Measurements from ENCODE around the gene CAMSAP2. TPM values are rescaled to one million over a fixed set of nuclear protein-coding genes. Genes with fewer than 3 reads are reported as not detected.

The CAMSAP2 gene
- total RNA-seq, 1 experiment from 2014 or later, result 40.3 TPM

DNA sequence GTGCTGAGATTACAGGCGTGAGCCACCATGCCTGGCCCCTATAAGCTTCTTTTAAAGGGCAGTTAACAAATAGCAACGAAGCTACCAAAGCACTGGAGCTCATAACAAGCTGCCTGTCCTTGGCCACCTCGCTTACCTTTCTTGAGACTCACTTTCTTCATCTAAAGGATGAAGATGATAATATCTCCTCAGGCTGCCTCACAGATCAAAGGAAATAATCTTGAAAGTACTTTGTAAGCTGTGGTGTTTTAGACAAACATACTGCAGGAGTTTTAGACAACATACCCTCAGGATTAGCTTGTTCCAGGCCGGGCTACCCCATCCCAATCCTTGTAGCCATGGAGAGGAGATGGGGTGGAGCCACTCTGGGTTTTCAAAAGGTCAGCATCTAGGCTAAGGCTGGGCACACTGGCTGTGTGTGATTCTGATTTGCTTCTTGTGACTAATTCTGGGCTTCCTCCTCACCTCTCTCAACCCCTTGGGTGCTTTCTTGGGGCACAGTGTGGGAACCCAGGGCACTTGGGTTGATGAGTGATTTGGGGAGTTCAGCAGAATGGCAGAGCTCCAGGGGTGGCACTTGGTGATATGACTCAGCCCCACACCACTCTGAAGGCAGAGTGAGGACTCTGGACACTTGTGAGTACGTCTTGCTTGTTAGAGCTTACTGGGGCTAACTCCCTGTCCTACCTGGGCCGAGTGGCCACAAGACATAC lies 139.3 kb downstream of the CAMSAP2 start:
- no peaks in the 10 kb centered on the region for H3K9me2 ChIP-seq (ENCODE audit: insufficient read depth)
- no peaks in the 10 kb centered on the region for H3K36me3 ChIP-seq (ENCODE audit: low read depth)
- H3K27ac ChIP-seq, result no peak overlapping the region
- H3F3A ChIP-seq (ENCODE audit: insufficient read depth, low read depth), result peaks cover 5% of the 10 kb centered on the region; the same call in 1 of the 2 replicates
- H3K27me3 ChIP-seq (ENCODE audit: insufficient read depth, low read depth), result no peaks in the 10 kb centered on the region
- H2AFZ ChIP-seq, result no peak overlapping the region
- CTCF ChIA-PET, result interaction anchor here (0.7 kb wide), 1 partner anchor 943 kb away, joined by 6 read pairs; no protein-coding TSS in a partner anchor
- no peak for DNase-seq
- TF ChIP-seq, protein P1, sequence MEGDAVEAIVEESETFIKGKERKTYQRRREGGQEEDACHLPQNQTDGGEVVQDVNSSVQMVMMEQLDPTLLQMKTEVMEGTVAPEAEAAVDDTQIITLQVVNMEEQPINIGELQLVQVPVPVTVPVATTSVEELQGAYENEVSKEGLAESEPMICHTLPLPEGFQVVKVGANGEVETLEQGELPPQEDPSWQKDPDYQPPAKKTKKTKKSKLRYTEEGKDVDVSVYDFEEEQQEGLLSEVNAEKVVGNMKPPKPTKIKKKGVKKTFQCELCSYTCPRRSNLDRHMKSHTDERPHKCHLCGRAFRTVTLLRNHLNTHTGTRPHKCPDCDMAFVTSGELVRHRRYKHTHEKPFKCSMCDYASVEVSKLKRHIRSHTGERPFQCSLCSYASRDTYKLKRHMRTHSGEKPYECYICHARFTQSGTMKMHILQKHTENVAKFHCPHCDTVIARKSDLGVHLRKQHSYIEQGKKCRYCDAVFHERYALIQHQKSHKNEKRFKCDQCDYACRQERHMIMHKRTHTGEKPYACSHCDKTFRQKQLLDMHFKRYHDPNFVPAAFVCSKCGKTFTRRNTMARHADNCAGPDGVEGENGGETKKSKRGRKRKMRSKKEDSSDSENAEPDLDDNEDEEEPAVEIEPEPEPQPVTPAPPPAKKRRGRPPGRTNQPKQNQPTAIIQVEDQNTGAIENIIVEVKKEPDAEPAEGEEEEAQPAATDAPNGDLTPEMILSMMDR (conservative IDR thresholded peaks at IDR 0.05), result no peak
- TF ChIP-seq EZH2 (IDR thresholded peaks at IDR 0.05; ENCODE audit: low read depth), result no peak
- no peaks in the 10 kb centered on the region for H4K20me1 ChIP-seq (ENCODE audit: insufficient read depth)
- H3K4me2 ChIP-seq, result no peak overlapping the region
- H3K4me3 ChIP-seq, result no peak overlapping the region
- BruUV-seq (replicated peaks), result no TSS peak
- H3K79me2 ChIP-seq (ENCODE audit: low read depth), result no peaks in the 10 kb centered on the region
- no peaks in the 10 kb centered on the region for H3K9me3 ChIP-seq (ENCODE audit: insufficient read depth, low read depth)
- intact Hi-C loops (cut with micrococcal nuclease; ENCODE audit: unreplicated experiment), result no loop called here
- POLR2A ChIA-PET (ENCODE audit: unreplicated experiment), result interaction anchor here (0.6 kb wide), 1 partner anchor 19 kb away, joined by 5 read pairs; no protein-coding TSS in a partner anchor
- no peaks in the 10 kb centered on the region for H3K4me1 ChIP-seq (replicated peaks; ENCODE audit: insufficient read depth)

DNA sequence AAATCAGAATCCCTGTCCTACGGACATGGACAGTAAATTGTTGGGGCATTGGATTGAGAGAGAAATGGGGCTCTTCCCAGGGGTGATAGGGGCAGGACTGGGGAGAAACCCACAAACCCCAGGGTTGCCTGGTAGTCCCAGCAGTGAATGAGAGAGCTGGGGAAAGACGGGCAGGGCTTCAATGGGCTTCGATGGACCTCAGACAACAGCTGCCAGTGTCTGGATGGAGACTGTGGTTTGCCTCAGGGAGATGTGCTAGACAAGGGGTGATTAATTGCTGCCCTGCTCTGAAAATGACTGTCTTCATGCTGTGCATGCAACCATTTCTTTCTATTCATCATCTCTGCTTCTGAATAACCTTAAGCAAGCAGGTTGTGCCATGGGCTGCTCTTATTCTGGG lies 141.5 kb downstream of the CAMSAP2 start:
- DNase-seq, result no peak
- Histone ChIP-seq H4K20me1 (ENCODE audit: insufficient read depth) (no peaks in the 10 kb centered on the region), H3K36me3 (ENCODE audit: low read depth) (no peaks in the 10 kb centered on the region), H3K4me1 (replicated peaks; ENCODE audit: insufficient read depth) (no peaks in the 10 kb centered on the region), H3K4me3 (no peak overlapping the region), H3K79me2 (ENCODE audit: low read depth) (no peaks in the 10 kb centered on the region), H3K4me2 (no peak overlapping the region), H3K9me2 (ENCODE audit: insufficient read depth) (no peaks in the 10 kb centered on the region), H3K27me3 (ENCODE audit: insufficient read depth, low read depth) (no peaks in the 10 kb centered on the region), H3K9me3 (ENCODE audit: insufficient read depth, low read depth) (no peaks in the 10 kb centered on the region), H3K27ac (no peak overlapping the region), H3F3A (ENCODE audit: insufficient read depth, low read depth) (peaks cover 5% of the 10 kb centered on the region; the same call in 1 of the 2 replicates), H2AFZ (no peak overlapping the region)
- TF ChIP-seq EZH2 (IDR thresholded peaks at IDR 0.05; ENCODE audit: low read depth), result no peak
- TF ChIP-seq, protein P1 (conservative IDR thresholded peaks at IDR 0.05), result no peak
- intact Hi-C loops (cut with micrococcal nuclease; ENCODE audit: unreplicated experiment), result loop anchor here (5.0 kb wide), 1 partner anchor 618 kb away; no protein-coding TSS in a partner anchor
- no TSS peak for BruUV-seq (replicated peaks)
- POLR2A ChIA-PET (ENCODE audit: unreplicated experiment), result no interaction called here
- CTCF ChIA-PET, result interaction anchor here (0.7 kb wide), 1 partner anchor 705 kb away, joined by 3 read pairs; no protein-coding TSS in a partner anchor

DNA sequence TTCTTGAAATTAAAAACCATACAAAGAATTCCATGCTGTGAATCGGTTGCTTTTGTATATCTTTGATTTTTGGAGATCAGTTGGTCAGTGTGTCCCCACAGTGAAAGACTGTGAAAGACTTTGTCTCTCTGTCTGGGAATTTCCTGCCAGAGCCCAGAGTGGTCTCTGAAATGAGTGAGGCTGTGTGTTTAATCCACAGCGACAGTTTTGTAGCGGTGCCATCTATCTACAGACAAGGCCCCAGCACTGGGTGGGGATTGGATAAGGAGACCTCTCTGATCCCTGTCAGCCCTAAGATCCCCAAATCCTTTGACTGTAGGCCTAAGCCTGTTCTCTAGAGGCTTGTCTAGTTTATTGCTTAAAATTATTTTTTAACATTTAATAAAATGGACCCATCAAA lies 144.4 kb downstream of the CAMSAP2 start:
- TF ChIP-seq, protein P1 (conservative IDR thresholded peaks at IDR 0.05), result no peak
- no peak for TF ChIP-seq EZH2 (IDR thresholded peaks at IDR 0.05; ENCODE audit: low read depth)
- Histone ChIP-seq H2AFZ (no peak overlapping the region), H3K4me2 (no peak overlapping the region), H3K27ac (no peak overlapping the region), H3F3A (ENCODE audit: insufficient read depth, low read depth) (no peaks in the 10 kb centered on the region), H3K79me2 (ENCODE audit: low read depth) (no peaks in the 10 kb centered on the region), H3K27me3 (ENCODE audit: insufficient read depth, low read depth) (no peaks in the 10 kb centered on the region), H3K4me1 (replicated peaks; ENCODE audit: insufficient read depth) (peaks cover 6% of the 10 kb centered on the region; the same call in 1 of the 2 replicates), H3K9me2 (ENCODE audit: insufficient read depth) (no peaks in the 10 kb centered on the region), H3K4me3 (no peak overlapping the region), H3K9me3 (ENCODE audit: insufficient read depth, low read depth) (no peaks in the 10 kb centered on the region), H4K20me1 (ENCODE audit: insufficient read depth) (no peaks in the 10 kb centered on the region), H3K36me3 (ENCODE audit: low read depth) (no peaks in the 10 kb centered on the region)
- BruUV-seq (replicated peaks), result no TSS peak
- CTCF ChIA-PET, result no interaction called here
- intact Hi-C loops (cut with micrococcal nuclease; ENCODE audit: unreplicated experiment), result loop anchor here (5.0 kb wide), 1 partner anchor 621 kb away; no protein-coding TSS in a partner anchor
- DNase-seq, result no peak
- POLR2A ChIA-PET (ENCODE audit: unreplicated experiment), result interaction anchor here (0.6 kb wide), 1 partner anchor 12 kb away, joined by 3 read pairs; no protein-coding TSS in a partner anchor
